ACC112 (cell line): ENCODE data around the gene PTH1R.

Experiments
- H2AFZ ChIP-seq: fragments of 200-600 bp; sonication (generic); one replicate; pipeline ENCODE4 v1.6.0; 2017; ENCODE audit warnings: antibody characterized with exemption, low read length; ENCODE audit not compliant: unreplicated experiment
- H3K27ac ChIP-seq: fragments of 200-600 bp; sonication (generic); 2 replicates; pipeline ENCODE4 v1.5.1; 2014; ENCODE audit warnings: low read depth, mild to moderate bottlenecking, antibody characterized with exemption, low read length, moderate library complexity
- H3K27me3 ChIP-seq: fragments of 200-600 bp; sonication (generic); 2 replicates; pipeline ENCODE4 v1.6.1; 2014; ENCODE audit warnings: mild to moderate bottlenecking, antibody characterized with exemption, low read length, moderate library complexity, mixed read lengths; ENCODE audit not compliant: insufficient read depth
- H3K36me3 ChIP-seq: fragments of 200-600 bp; sonication (generic); 2 replicates; pipeline ENCODE4 v1.6.1; 2016; ENCODE audit warnings: mild to moderate bottlenecking, antibody characterized with exemption, low read length, moderate library complexity, mixed read lengths; ENCODE audit not compliant: insufficient read depth
- H3K4me1 ChIP-seq: fragments of 200-600 bp; sonication (generic); one replicate; pipeline ENCODE4 v1.6.1; 2016; ENCODE audit warnings: low read length, mixed read lengths; ENCODE audit not compliant: insufficient read depth, unreplicated experiment, control insufficient read depth
- H3K4me3 ChIP-seq: fragments of 200-600 bp; sonication (generic); 2 replicates; pipeline ENCODE4 v1.5.1; 2014; ENCODE audit warnings: mild to moderate bottlenecking, low read depth, low read length
- H3K79me2 ChIP-seq: fragments of 200-600 bp; sonication (generic); one replicate; pipeline ENCODE4 v1.6.0; 2016; ENCODE audit warnings: low read length; ENCODE audit not compliant: control insufficient read depth, unreplicated experiment, insufficient read depth

PTH1R gene

DNA sequence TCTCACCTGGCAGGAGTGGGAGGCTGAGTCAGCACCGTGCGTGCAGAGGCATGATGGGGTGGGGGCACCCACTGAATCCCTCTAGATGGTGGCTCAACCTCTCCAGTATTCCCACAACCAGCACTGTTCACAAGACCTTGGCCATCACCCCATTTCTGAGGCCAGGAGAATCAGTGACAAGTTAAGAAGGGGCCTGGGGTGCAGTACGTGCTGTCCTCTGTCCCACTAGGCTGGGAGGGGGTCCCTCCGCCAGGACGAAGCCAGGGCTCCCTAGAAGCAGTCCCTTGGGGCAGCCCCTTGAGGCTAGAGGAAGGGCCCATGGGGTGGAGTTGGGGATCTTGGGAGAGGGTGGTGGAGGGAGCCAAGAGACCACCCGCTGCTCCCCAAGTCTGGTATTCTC lies 19.1 kb upstream of the PTH1R start:
- H3K27me3 ChIP-seq: peaks cover 18% of the 10 kb centered on the region
- no peaks in the 10 kb centered on the region for H3K4me1 ChIP-seq

GRCh38 chr3:46859001-46859710 lies 18.4 kb upstream of the PTH1R start:
- H3K79me2 ChIP-seq: no peaks in the 10 kb centered on the region
- no peaks in the 10 kb centered on the region for H3K4me1 ChIP-seq
- no peak overlapping the region for H2AFZ ChIP-seq
- H3K36me3 ChIP-seq: no peaks in the 10 kb centered on the region
- H3K27me3 ChIP-seq: peaks cover 18% of the 10 kb centered on the region
- no peak overlapping the region for H3K27ac ChIP-seq
- H3K4me3 ChIP-seq: no peak overlapping the region

More for the DNA sequence above, 19.1 kb upstream of the PTH1R start:
- Histone ChIP-seq H3K36me3 (no peaks in the 10 kb centered on the region), H3K4me3 (no peak overlapping the region), H2AFZ (no peak overlapping the region), H3K79me2 (no peaks in the 10 kb centered on the region), H3K27ac (no peak overlapping the region)

GRCh38 chr3:46860017-46860809 lies 17.3 kb upstream of the PTH1R start:
- Histone ChIP-seq H3K27ac (no peak overlapping the region), H2AFZ (no peak overlapping the region), H3K27me3 (peaks cover 18% of the 10 kb centered on the region), H3K4me3 (no peak overlapping the region), H3K4me1 (no peaks in the 10 kb centered on the region), H3K36me3 (no peaks in the 10 kb centered on the region), H3K79me2 (no peaks in the 10 kb centered on the region)

DNA sequence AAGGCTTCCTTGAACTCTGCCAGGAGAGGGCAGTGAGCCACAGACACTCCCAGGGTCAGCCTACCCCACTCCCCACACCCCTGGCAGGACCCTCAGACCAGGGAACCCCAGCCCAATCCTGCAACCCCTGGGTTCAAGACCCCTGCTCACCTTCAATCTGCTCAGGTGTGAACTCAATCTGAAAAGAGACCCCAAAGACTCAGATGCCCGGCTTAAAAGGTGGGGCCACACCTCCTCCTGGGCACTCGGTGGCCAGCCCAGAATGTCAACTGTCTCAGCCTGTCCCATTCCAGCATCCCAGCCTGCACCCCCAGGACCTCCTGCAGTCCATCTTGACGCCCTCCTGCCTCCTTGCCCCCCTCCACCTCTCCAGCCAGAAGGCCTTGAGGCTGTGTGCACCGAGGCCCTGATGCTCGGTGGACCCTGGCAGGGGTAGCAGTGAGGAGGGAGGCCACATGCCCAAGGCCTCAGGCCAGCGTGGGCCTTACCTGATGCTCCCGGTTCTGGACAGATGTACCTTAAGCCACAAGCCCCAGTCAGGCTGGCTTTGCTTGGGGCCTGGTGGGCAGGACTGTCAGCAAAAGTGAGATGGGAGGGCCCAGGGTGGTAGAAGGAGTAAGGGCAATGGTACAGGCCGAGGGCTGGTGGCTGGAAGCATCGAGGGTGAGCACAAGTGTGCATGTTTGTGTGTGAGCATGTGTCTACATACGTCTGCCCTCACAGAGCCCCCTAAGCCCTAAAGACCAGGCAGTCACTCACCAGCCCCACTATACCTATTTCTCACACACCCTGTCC lies 16.5 kb upstream of the PTH1R start:
- H3K79me2 ChIP-seq: no peaks in the 10 kb centered on the region
- no peak overlapping the region for H3K27ac ChIP-seq
- no peak overlapping the region for H3K4me3 ChIP-seq
- peaks cover 14% of the 10 kb centered on the region; the same call in 1 of the 2 replicates for H3K27me3 ChIP-seq
- H2AFZ ChIP-seq: no peak overlapping the region
- H3K4me1 ChIP-seq: no peaks in the 10 kb centered on the region
- no peaks in the 10 kb centered on the region for H3K36me3 ChIP-seq

DNA sequence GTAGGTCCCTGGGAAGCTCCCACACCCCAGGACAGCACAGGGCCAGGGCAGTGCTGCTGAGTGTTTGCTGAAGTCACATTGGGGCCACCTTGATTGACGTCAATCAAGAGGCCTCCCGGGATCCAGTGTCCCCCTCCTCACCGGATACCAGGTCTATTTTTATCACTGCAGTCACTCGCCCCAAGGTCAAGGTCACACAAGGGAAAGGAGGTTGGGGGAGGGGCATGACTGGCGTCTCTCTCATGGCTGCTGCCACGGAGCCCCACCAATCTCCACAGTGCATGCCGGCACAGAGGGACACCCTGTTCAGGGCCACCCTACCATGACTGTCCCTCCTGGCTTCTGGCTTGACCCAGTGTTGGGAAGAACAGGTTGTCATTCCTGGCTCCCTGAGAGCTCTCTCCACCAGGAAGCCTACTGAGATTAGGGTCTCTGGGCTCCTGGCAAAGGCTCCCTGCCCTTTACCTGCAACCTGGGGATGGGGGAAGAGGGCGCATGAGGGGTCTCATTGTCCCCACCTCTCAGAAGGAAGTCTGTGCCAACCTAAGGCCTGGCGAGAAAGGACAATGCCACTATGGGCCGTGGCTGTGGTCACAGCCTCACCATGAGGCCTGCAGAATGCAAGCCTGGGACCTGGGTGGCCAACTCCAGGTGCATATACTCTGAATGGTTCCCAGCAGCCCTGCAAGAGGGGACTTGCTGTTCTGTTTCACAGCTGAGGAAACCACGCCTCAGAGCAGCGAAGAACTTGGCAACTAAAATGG lies 15.7 kb upstream of the PTH1R start:
- H3K27me3 ChIP-seq: peaks cover 13% of the 10 kb centered on the region; the same call in 1 of the 2 replicates
- no peak overlapping the region for H3K27ac ChIP-seq
- H3K79me2 ChIP-seq: no peaks in the 10 kb centered on the region
- no peak overlapping the region for H2AFZ ChIP-seq
- no peak overlapping the region for H3K4me3 ChIP-seq
- H3K4me1 ChIP-seq: no peaks in the 10 kb centered on the region
- no peaks in the 10 kb centered on the region for H3K36me3 ChIP-seq

DNA sequence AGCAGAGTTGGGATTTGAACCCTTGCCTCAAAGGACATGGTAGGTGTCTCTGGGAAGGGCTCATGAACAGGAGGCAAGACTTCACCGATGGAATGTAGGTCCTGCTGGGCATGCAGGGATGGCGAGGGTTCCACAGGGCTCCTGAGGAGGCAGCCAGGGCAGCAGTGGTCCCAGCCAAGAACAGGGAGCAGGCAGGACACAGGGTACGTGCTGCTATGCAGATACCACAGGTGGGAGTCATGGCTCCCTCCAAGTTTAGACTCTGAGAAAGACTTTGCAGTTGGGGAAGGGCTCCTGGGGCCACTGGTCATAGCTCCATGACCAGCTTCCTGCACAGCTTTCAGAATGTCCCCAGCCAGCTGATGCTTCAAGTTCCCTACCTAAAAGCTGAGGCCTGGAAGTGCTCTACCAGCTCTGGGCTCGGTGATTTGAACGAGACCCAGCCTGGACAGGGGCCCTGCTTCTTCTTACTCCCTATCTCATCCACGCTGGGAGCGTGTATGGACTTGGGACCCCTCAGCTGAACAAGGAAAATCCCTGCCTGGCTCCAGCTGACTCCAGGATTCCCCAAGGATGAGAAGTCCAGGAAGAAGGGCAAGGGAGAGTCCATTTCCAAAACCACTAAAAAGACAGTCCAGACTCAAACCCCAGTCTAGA lies 15.0 kb upstream of the PTH1R start:
- peaks cover 6% of the 10 kb centered on the region; the same call in 1 of the 2 replicates for H3K27me3 ChIP-seq
- H2AFZ ChIP-seq: no peak overlapping the region
- H3K36me3 ChIP-seq: no peaks in the 10 kb centered on the region
- H3K79me2 ChIP-seq: no peaks in the 10 kb centered on the region
- H3K4me1 ChIP-seq: peaks cover 3% of the 10 kb centered on the region
- H3K27ac ChIP-seq: no peak overlapping the region
- H3K4me3 ChIP-seq: no peak overlapping the region

DNA sequence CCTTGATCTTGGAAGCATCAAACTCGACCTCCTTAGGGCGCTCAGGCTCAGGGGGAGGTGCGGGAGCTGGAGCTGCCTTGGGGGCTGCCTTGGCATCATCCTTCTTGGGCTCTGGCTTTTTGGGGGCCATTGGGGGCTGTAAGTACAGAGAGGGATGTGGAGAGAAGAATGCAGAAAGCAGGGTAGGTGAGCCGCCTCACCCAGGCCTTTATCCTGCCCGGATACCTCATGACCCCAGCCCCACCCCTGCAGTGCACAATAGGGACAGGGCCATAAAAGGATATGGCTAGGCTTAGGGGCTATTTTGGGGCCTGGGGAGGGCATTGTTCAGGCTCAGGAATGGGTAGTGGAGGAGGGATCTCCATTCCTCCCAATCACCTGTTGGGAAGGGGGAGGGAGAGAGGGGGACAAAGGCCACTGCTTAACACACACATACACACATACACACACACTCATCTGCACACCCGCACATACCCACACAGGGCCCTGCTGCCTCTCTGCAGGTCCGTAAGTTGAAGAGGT lies 14.2 kb upstream of the PTH1R start, which contains the start of gene MYL3:
Gene MYL3 (minus strand): TSS at position 184 of the 522 bp plus-strand sequence. CDS start 54 bp downstream, at position 130.
- Histone ChIP-seq H3K4me3 (no peak within 1 kb of the TSS), H3K27ac (no peak within 1 kb of the TSS), H3K36me3 (no peaks in the 10 kb centered on the region), H3K4me1 (peaks cover 7% of the 10 kb centered on the region), H3K79me2 (no peaks in the 10 kb centered on the region), H2AFZ (no peak within 1 kb of the TSS), H3K27me3 (no peaks in the 10 kb centered on the region)

- H3K27me3 ChIP-seq: no peaks in the 10 kb centered on the region
- no peaks in the 10 kb centered on the region for H3K36me3 ChIP-seq
- no peak overlapping the region for H3K27ac ChIP-seq
- no peak overlapping the region for H2AFZ ChIP-seq
- H3K4me1 ChIP-seq: peaks cover 7% of the 10 kb centered on the region
- no peak overlapping the region for H3K4me3 ChIP-seq
- H3K79me2 ChIP-seq: no peaks in the 10 kb centered on the region
These were observed 13.2 kb upstream of the PTH1R start for GRCh38 chr3:46864061-46864881.

DNA sequence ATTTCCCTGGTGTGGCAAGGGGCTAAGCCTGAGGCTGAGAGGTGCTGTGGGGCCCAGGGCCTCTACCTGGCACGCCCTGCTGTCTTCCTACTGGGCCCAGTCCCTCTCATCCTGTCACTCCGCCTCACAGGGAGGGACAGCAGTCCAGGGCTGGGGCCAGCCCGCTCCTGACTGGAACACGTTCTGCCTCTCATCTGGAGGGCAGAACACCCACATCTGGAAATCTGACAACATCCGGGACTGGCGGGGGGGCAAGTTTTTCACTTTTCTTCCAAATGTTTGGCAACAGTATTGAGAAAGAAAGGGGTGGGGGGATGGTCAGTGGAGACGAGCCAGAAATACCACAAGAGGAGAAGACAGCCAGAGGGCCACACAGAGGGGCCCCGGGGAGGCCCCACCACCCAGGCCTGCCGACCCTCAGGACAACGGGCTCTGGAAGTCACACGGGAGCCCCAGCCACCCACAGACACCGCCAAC lies 12.5 kb upstream of the PTH1R start:
- Histone ChIP-seq H2AFZ (no peak overlapping the region), H3K4me3 (no peak overlapping the region), H3K36me3 (no peaks in the 10 kb centered on the region), H3K4me1 (peaks cover 7% of the 10 kb centered on the region), H3K27me3 (no peaks in the 10 kb centered on the region), H3K27ac (no peak overlapping the region), H3K79me2 (no peaks in the 10 kb centered on the region)
